Trophoblast cell (in vitro differentiated cells and primary cell): Measurements from ENCODE around the gene TRMT10B.

ENCODE experiments used
- DNase-seq, 2 donors: peaks; one replicate each; pipeline ENCODE4 v3.0.0-alpha.2; 2016
- H2AFZ ChIP-seq: 2 replicates; pipeline ENCODE4 v1.6.1; 2013; ENCODE audit warnings: low read length, moderate library complexity, mild to moderate bottlenecking; ENCODE audit not compliant: insufficient read depth, poor library complexity
- H2AK5ac ChIP-seq: 2 replicates; pipeline ENCODE4 v1.6.1; 2013; ENCODE audit warnings: mild to moderate bottlenecking, low read length
- H2BK120ac ChIP-seq: 2 replicates; pipeline ENCODE4 v1.6.1; 2013; ENCODE audit warnings: low read length, mild to moderate bottlenecking, moderate library complexity; ENCODE audit not compliant: insufficient read depth, poor library complexity
- H2BK12ac ChIP-seq: 2 replicates; pipeline ENCODE4 v1.6.1; 2013; ENCODE audit warnings: mild to moderate bottlenecking, low read length, moderate library complexity
- H2BK5ac ChIP-seq: 2 replicates; pipeline ENCODE4 v1.6.1; 2013; ENCODE audit warnings: low read length, low read depth, moderate library complexity, mild to moderate bottlenecking; ENCODE audit not compliant: poor library complexity
- H3K14ac ChIP-seq: 2 replicates; pipeline ENCODE4 v1.6.1; 2013; ENCODE audit warnings: mild to moderate bottlenecking, low read length
- H3K18ac ChIP-seq: 2 replicates; pipeline ENCODE4 v1.6.1; 2013; ENCODE audit warnings: mild to moderate bottlenecking, low read length
- H3K23ac ChIP-seq: 2 replicates; pipeline ENCODE4 v1.6.1; 2013; ENCODE audit warnings: low read length
- H3K27ac ChIP-seq: 2 replicates; pipeline ENCODE4 v1.5.1; 2013; ENCODE audit warnings: low read depth, mild to moderate bottlenecking, inconsistent platforms, low read length, moderate library complexity
- H3K27me3 ChIP-seq: 2 replicates; pipeline ENCODE4 v1.6.1; 2013; ENCODE audit warnings: inconsistent platforms, mild to moderate bottlenecking, low read length, moderate library complexity; ENCODE audit not compliant: insufficient read depth
- H3K36me3 ChIP-seq, 2 experiments: 1 replicate in 1 of 2; 2 replicates in 1 of 2; pipeline ENCODE4 v1.6.1; 2013; ENCODE audit warnings: low read length in 2 of 2, mild to moderate bottlenecking in 2 of 2, moderate library complexity in 1 of 2; ENCODE audit not compliant: insufficient read depth in 2 of 2, control insufficient read depth in 1 of 2
- H3K4ac ChIP-seq: 2 replicates; pipeline ENCODE4 v1.6.1; 2013; ENCODE audit warnings: low read depth, mild to moderate bottlenecking, low read length, moderate library complexity
- H3K4me1 ChIP-seq, 2 experiments: 1 replicate in 1 of 2; 2 replicates in 1 of 2; pipeline ENCODE4 v1.6.1; 2013; ENCODE audit warnings: low read length in 2 of 2, mild to moderate bottlenecking in 2 of 2, moderate library complexity in 1 of 2; ENCODE audit not compliant: insufficient read depth in 2 of 2, control insufficient read depth in 1 of 2
- H3K4me2 ChIP-seq: 2 replicates; pipeline ENCODE4 v1.6.1; 2013; ENCODE audit warnings: inconsistent platforms, mild to moderate bottlenecking, low read length, moderate library complexity
- H3K4me3 ChIP-seq: 2 replicates; pipeline ENCODE4 v1.5.1; 2013; ENCODE audit warnings: mild to moderate bottlenecking, low read depth, low read length, inconsistent platforms
- H3K79me1 ChIP-seq: one replicate; pipeline ENCODE4 v1.6.1; 2013; ENCODE audit warnings: low read length
- H3K79me2 ChIP-seq: 2 replicates; pipeline ENCODE4 v1.6.1; 2013; ENCODE audit warnings: low read length, mild to moderate bottlenecking; ENCODE audit not compliant: control insufficient read depth, insufficient read depth, poor library complexity
- H3K9ac ChIP-seq: 2 replicates; pipeline ENCODE4 v1.6.1; 2013; ENCODE audit warnings: mild to moderate bottlenecking, low read length
- H3K9me3 ChIP-seq: 2 replicates; pipeline ENCODE4 v1.6.1; 2013; ENCODE audit warnings: low read depth, mild to moderate bottlenecking, control low read depth, inconsistent platforms, low read length; ENCODE audit not compliant: insufficient read depth
- H4K12ac ChIP-seq: 2 replicates; pipeline ENCODE4 v1.6.1; 2013; ENCODE audit warnings: low read depth, mild to moderate bottlenecking, low read length, moderate library complexity
- H4K8ac ChIP-seq: 2 replicates; pipeline ENCODE4 v1.6.1; 2013; ENCODE audit warnings: low read depth, mild to moderate bottlenecking, low read length, moderate library complexity
- H4K91ac ChIP-seq: one replicate; pipeline ENCODE4 v1.6.1; 2013; ENCODE audit warnings: low read depth, mild to moderate bottlenecking, low read length, moderate library complexity
- WGBS: extraction: QIAGEN DNeasy Blood & Tissue Kit; methylation state at CpG from one replicate; pipeline ENCODE4 v1.1.7; 2013; ENCODE audit warnings: missing lambda C conversion rate; ENCODE audit not compliant: insufficient read length, insufficient coverage; ENCODE audit errors: extremely low coverage; 5-methylcytosine and 5-hydroxymethylcytosine counted together

The TRMT10B gene

GRCh38 chr9:37776328-37776727 is 22.7 kb downstream of the TRMT10B start:
- H3K4me2 ChIP-seq = no peak overlapping the region
- no peaks in the 10 kb centered on the region for H3K27me3 ChIP-seq
- H2BK120ac ChIP-seq = no peak overlapping the region
- no peak overlapping the region for H4K8ac ChIP-seq
- H3K27ac ChIP-seq = no peak overlapping the region
- no peak overlapping the region for H2AFZ ChIP-seq
- no peak overlapping the region for H2BK12ac ChIP-seq
- H3K4ac ChIP-seq = no peak overlapping the region
- H2AK5ac ChIP-seq = no peak overlapping the region
- WGBS = no CpG with 5 or more reads among the region's 5 CpGs
- H3K9ac ChIP-seq = no peak overlapping the region
- no peaks in the 10 kb centered on the region for H3K79me2 ChIP-seq
- H3K23ac ChIP-seq = no peak overlapping the region
- H3K36me3 ChIP-seq = peaks cover 18 to 40% of the 10 kb centered on the region in 2 experiments
- H3K18ac ChIP-seq = no peak overlapping the region
- no peak overlapping the region for H2BK5ac ChIP-seq
- H3K9me3 ChIP-seq = no peaks in the 10 kb centered on the region
- no peak overlapping the region for H3K14ac ChIP-seq
- H4K12ac ChIP-seq = no peak overlapping the region
- no peak overlapping the region for H3K4me3 ChIP-seq
- H3K79me1 ChIP-seq = no peaks in the 10 kb centered on the region
- peak; percentile 78 to 92 for DNase-seq
- H3K4me1 ChIP-seq = no peaks in the 10 kb centered on the region
- H4K91ac ChIP-seq = no peak overlapping the region

- H3K9me3 ChIP-seq = no peaks in the 10 kb centered on the region
These were observed 24.9 kb downstream of the TRMT10B start for GRCh38 chr9:37778534-37778933.

GRCh38 chr9:37784291-37784615 is 30.6 kb downstream of the TRMT10B start:
- DNase-seq = no peak
- Histone ChIP-seq H2AK5ac (no peak overlapping the region), H3K79me1 (peaks cover 3% of the 10 kb centered on the region), H3K4ac (peak overlapping the region; percentile 18), H3K23ac (no peak overlapping the region), H3K9me3 (no peaks in the 10 kb centered on the region), H3K36me3 (peaks cover 0 to 13% of the 10 kb centered on the region in 2 experiments), H2BK5ac (no peak overlapping the region), H3K4me1 (peaks cover 0 to 5% of the 10 kb centered on the region in 2 experiments), H3K14ac (no peak overlapping the region), H3K18ac (no peak overlapping the region), H3K79me2 (peaks cover 6% of the 10 kb centered on the region), H3K27ac (no peak overlapping the region), H3K4me3 (peak overlapping the region; percentile 96), H2AFZ (peak overlapping the region; percentile 53), H4K12ac (peak overlapping the region; percentile 56), H4K91ac (peak overlapping the region; percentile 64), H2BK120ac (no peak overlapping the region), H3K4me2 (peak overlapping the region; percentile 74), H4K8ac (peak overlapping the region; percentile 87), H3K27me3 (no peaks in the 10 kb centered on the region), H3K9ac (peak overlapping the region; percentile 86), H2BK12ac (no peak overlapping the region)
- no CpG with 5 or more reads among the region's 6 CpGs for WGBS

More at GRCh38 chr9:37778534-37778933, 24.9 kb downstream of the TRMT10B start:
- H4K91ac ChIP-seq = no peak overlapping the region
- H2AK5ac ChIP-seq = no peak overlapping the region
- H2AFZ ChIP-seq = no peak overlapping the region
- H3K4me1 ChIP-seq = no peaks in the 10 kb centered on the region
- no peak overlapping the region for H2BK5ac ChIP-seq
- no CpG with 5 or more reads among the region's 2 CpGs for WGBS
- no peak overlapping the region for H3K4me2 ChIP-seq
- H4K8ac ChIP-seq = no peak overlapping the region
- H3K23ac ChIP-seq = no peak overlapping the region
- H3K27ac ChIP-seq = no peak overlapping the region
- peaks cover 15 to 43% of the 10 kb centered on the region in 2 experiments for H3K36me3 ChIP-seq
- H3K4me3 ChIP-seq = no peak overlapping the region
- no peak overlapping the region for H3K9ac ChIP-seq
- no peak overlapping the region for H2BK12ac ChIP-seq
- no peaks in the 10 kb centered on the region for H3K79me2 ChIP-seq
- H3K79me1 ChIP-seq = no peaks in the 10 kb centered on the region
- H2BK120ac ChIP-seq = no peak overlapping the region
- no peak for DNase-seq
- no peak overlapping the region for H3K18ac ChIP-seq
- no peak overlapping the region for H3K4ac ChIP-seq
- H4K12ac ChIP-seq = no peak overlapping the region
- H3K27me3 ChIP-seq = no peaks in the 10 kb centered on the region
- H3K14ac ChIP-seq = no peak overlapping the region

- no peak within 1 kb of the TSS for H3K23ac ChIP-seq
- peaks cover 0 to 13% of the 10 kb centered on the region in 2 experiments for H3K36me3 ChIP-seq
- H3K4ac ChIP-seq = peak within 1 kb of the TSS; percentile 18
- WGBS = no CpG with 5 or more reads among the region's 73 CpGs
- no peaks in the 10 kb centered on the region for H3K27me3 ChIP-seq
- peak within 1 kb of the TSS; percentile 56 for H4K12ac ChIP-seq
- no peak within 1 kb of the TSS for H2BK12ac ChIP-seq
- peak within 1 kb of the TSS; percentile 46 for H2AK5ac ChIP-seq
- peak within 1 kb of the TSS; percentile 96 for H3K4me3 ChIP-seq
- H3K14ac ChIP-seq = peak within 1 kb of the TSS; percentile 74
- H2BK120ac ChIP-seq = peak within 1 kb of the TSS; percentile 49
- peak within 1 kb of the TSS; percentile 86 for H3K9ac ChIP-seq
- H4K8ac ChIP-seq = peak within 1 kb of the TSS; percentile 87
- H3K4me2 ChIP-seq = peak within 1 kb of the TSS; percentile 74
- peaks cover 0 to 5% of the 10 kb centered on the region in 2 experiments for H3K4me1 ChIP-seq
- H3K79me2 ChIP-seq = peaks cover 6% of the 10 kb centered on the region
- peak; percentile 94 to 96 for DNase-seq
- no peaks in the 10 kb centered on the region for H3K9me3 ChIP-seq
- H3K27ac ChIP-seq = no peak within 1 kb of the TSS
- H2BK5ac ChIP-seq = no peak within 1 kb of the TSS
- peak within 1 kb of the TSS; percentile 50 for H3K18ac ChIP-seq
- H4K91ac ChIP-seq = peak within 1 kb of the TSS; percentile 64
- peaks cover 3% of the 10 kb centered on the region for H3K79me1 ChIP-seq
- peak within 1 kb of the TSS; percentile 53 for H2AFZ ChIP-seq
These were observed 31.2 kb downstream of the TRMT10B start, which contains the start of gene EXOSC3 for GRCh38 chr9:37784616-37785483. TSS of gene EXOSC3 (minus strand) at chr9:37785064. CDS start at chr9:37785044, 20 bp downstream.
